Astrocyte (in vitro differentiated cells and primary cell): Measurements from ENCODE around the gene ZNF346. TPM values are rescaled to one million over a fixed set of nuclear protein-coding genes. Genes with fewer than 3 reads are reported as not detected.

ENCODE experiments used
- DNase-seq: peaks from one replicate; pipeline ENCODE4 v3.0.0-alpha.2; 2010; ENCODE audit warnings: low read depth
- FAIRE-seq: peaks from 2 replicates; lab custom pipeline; 2011; peaks lifted over from hg19 to GRCh38; lab: Jason Lieb, UNC
- H2AFZ ChIP-seq: 2 replicates; pipeline ENCODE4 v1.6.0; 2012; ENCODE audit warnings: low read depth, low read length, inconsistent platforms
- H3K27ac ChIP-seq: 2 replicates; pipeline ENCODE4 v1.5.1; 2011; ENCODE audit warnings: low read depth, low read length, inconsistent platforms
- H3K27me3 ChIP-seq: 2 replicates; pipeline ENCODE4 v1.6.0; 2011; ENCODE audit warnings: low read length, inconsistent platforms; ENCODE audit not compliant: insufficient read depth
- H3K36me3 ChIP-seq: 2 replicates; pipeline ENCODE4 v1.5.1; 2011; ENCODE audit warnings: low read length, inconsistent platforms; ENCODE audit not compliant: insufficient read depth
- H3K4me1 ChIP-seq: 2 replicates; pipeline ENCODE4 v1.5.1; 2011; ENCODE audit warnings: low read length, inconsistent platforms; ENCODE audit not compliant: insufficient read depth
- H3K4me2 ChIP-seq: 2 replicates; pipeline ENCODE4 v1.6.0; 2012; ENCODE audit warnings: low read length, inconsistent platforms
- H3K4me3 ChIP-seq: 2 replicates; pipeline ENCODE4 v1.5.1; 2011; ENCODE audit warnings: low read depth, mild to moderate bottlenecking, low read length, inconsistent platforms; ENCODE audit not compliant: insufficient read depth
- H3K79me2 ChIP-seq: 2 replicates; pipeline ENCODE4 v1.6.0; 2012; ENCODE audit warnings: mild to moderate bottlenecking, low read length, inconsistent platforms; ENCODE audit not compliant: insufficient read depth
- H3K9ac ChIP-seq: 2 replicates; pipeline ENCODE4 v1.6.0; 2012; ENCODE audit warnings: mild to moderate bottlenecking, low read length, inconsistent platforms
- H3K9me3 ChIP-seq: 2 replicates; pipeline ENCODE4 v1.5.1; 2012; ENCODE audit warnings: low read depth, mild to moderate bottlenecking, low read length, inconsistent platforms; ENCODE audit not compliant: insufficient read depth
- H4K20me1 ChIP-seq: 2 replicates; pipeline ENCODE4 v1.6.0; 2012; ENCODE audit warnings: low read length, inconsistent platforms; ENCODE audit not compliant: insufficient read depth
- H3K27ac Mint-ChIP-seq: one replicate; pipeline ENCODE4 v1.8.0; 2021; ENCODE audit warnings: mild to moderate bottlenecking, mixed read lengths; ENCODE audit not compliant: unreplicated experiment
- H3K27me3 Mint-ChIP-seq: one replicate; pipeline ENCODE4 v1.8.0; 2021; ENCODE audit warnings: low read depth, mixed read lengths; ENCODE audit not compliant: unreplicated experiment
- H3K36me3 Mint-ChIP-seq: one replicate; pipeline ENCODE4 v1.8.0; 2021; ENCODE audit warnings: low read depth, mixed read lengths; ENCODE audit not compliant: unreplicated experiment
- H3K4me1 Mint-ChIP-seq: one replicate; pipeline ENCODE4 v1.8.0; 2021; ENCODE audit warnings: low read depth, mixed read lengths; ENCODE audit not compliant: unreplicated experiment
- H3K4me3 Mint-ChIP-seq: one replicate; pipeline ENCODE4 v1.8.0; 2021; ENCODE audit warnings: mild to moderate bottlenecking, moderate library complexity, mixed read lengths; ENCODE audit not compliant: unreplicated experiment
- H3K9me3 Mint-ChIP-seq: one replicate; pipeline ENCODE4 v1.8.0; 2021; ENCODE audit warnings: mild to moderate bottlenecking, mixed read lengths; ENCODE audit not compliant: unreplicated experiment
- EZH2 ChIP-seq: IDR thresholded peaks from 2 replicates; pipeline ENCODE4 v1.6.1; 2012; ENCODE audit warnings: mild to moderate bottlenecking, low read length, inconsistent platforms; ENCODE audit not compliant: insufficient read depth
- total RNA-seq: library from RNA; stranded (reverse); gene quantifications from 2 replicates; pipeline ENCODE4 v1.2.1, GENCODE V29; 2021
- TF ChIP-seq, protein P1 (sequence below): IDR thresholded peaks from 2 replicates; pipeline ENCODE4 v1.5.1; 2011; ENCODE audit warnings: low read depth, mild to moderate bottlenecking, inconsistent platforms, low read length, moderate library complexity; ENCODE audit not compliant: insufficient read depth

ZNF346 gene
- total RNA-seq, 1 donor from 2014 or later, result 13.8 TPM

DNA sequence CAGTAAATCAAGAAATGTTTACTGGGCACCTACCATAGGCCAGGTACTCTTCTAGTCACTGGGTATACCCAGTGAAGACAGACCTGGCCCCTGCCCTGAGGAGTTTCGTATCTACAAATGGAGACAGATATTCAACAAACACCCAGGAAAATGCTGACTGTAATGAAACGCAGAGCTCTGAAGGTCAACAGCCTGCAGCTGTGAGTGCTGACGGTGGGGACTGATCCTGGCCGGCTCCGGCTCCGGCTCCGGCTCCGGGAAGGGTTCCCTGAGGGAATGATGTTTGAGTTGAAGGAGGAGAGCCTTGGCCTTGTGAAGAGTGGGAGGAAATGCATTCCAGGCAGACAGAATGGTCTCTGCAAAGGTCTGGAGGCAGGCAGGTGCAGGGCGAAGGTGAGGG is 87.3 kb downstream of the ZNF346 start:
- Mint-ChIP-seq H3K27me3 (peaks cover 33% of the 10 kb centered on the region), H3K36me3 (no peaks in the 10 kb centered on the region), H3K9me3 (no peaks in the 10 kb centered on the region), H3K27ac (no peak overlapping the region), H3K4me1 (no peaks in the 10 kb centered on the region), H3K4me3 (peak overlapping the region; percentile 37)
- H3K36me3 ChIP-seq, result no peaks in the 10 kb centered on the region
- H3K27me3 ChIP-seq, result no peaks in the 10 kb centered on the region
- peaks cover 6% of the 10 kb centered on the region for H4K20me1 ChIP-seq
- DNase-seq (no peak), FAIRE-seq (no peak)
- no peak overlapping the region for H3K9ac ChIP-seq
- no peak for TF ChIP-seq EZH2
- TF ChIP-seq, protein P1, sequence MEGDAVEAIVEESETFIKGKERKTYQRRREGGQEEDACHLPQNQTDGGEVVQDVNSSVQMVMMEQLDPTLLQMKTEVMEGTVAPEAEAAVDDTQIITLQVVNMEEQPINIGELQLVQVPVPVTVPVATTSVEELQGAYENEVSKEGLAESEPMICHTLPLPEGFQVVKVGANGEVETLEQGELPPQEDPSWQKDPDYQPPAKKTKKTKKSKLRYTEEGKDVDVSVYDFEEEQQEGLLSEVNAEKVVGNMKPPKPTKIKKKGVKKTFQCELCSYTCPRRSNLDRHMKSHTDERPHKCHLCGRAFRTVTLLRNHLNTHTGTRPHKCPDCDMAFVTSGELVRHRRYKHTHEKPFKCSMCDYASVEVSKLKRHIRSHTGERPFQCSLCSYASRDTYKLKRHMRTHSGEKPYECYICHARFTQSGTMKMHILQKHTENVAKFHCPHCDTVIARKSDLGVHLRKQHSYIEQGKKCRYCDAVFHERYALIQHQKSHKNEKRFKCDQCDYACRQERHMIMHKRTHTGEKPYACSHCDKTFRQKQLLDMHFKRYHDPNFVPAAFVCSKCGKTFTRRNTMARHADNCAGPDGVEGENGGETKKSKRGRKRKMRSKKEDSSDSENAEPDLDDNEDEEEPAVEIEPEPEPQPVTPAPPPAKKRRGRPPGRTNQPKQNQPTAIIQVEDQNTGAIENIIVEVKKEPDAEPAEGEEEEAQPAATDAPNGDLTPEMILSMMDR, result no peak
- H2AFZ ChIP-seq, result no peak overlapping the region
- H3K4me3 ChIP-seq, result no peak overlapping the region
- H3K9me3 ChIP-seq, result no peaks in the 10 kb centered on the region
- H3K27ac ChIP-seq, result no peak overlapping the region
- no peaks in the 10 kb centered on the region for H3K79me2 ChIP-seq
- H3K4me2 ChIP-seq, result no peak overlapping the region
- no peaks in the 10 kb centered on the region for H3K4me1 ChIP-seq

DNA sequence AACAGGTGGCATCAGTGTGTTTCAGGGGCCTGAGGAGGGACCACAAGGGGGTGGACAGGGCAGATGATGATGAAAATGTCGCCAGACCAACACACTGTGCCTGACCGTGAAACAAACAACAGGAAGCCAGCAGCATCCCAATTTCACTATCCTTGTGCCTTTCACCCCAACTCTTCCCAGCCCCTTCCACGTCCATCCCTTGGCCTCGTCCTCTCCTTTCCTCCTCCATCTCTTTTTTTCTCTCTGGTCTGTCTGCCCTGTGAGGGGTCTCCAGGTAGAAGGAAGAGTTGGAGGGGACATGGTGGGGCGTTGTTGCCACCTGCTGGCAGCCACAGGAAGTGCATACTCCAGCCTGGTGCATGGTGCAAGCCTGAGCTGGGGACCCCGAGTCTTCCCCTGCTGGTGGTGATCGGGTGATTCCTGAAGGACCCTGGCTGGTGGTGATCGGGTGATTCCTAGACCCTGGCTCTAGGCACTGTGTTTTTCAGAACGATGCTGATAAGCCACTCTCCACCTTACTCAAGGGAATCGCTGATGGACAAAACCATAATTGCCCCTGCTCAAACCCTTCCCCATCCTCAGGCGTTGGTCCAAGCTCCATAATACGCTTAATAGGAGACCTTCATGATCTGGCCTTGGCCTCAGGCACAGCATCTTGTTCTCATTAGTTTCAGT is 89.4 kb downstream of the ZNF346 start:
- peaks cover 4% of the 10 kb centered on the region for H3K4me1 ChIP-seq
- no peaks in the 10 kb centered on the region for H3K79me2 ChIP-seq
- FAIRE-seq, result no peak
- TF ChIP-seq, protein P1, result peak; percentile 93
- TF ChIP-seq EZH2, result no peak
- DNase-seq, result no peak
- H4K20me1 ChIP-seq, result peaks cover 6% of the 10 kb centered on the region
- H2AFZ ChIP-seq, result no peak overlapping the region
- H3K27me3 ChIP-seq, result no peaks in the 10 kb centered on the region
- Mint-ChIP-seq H3K4me1 (no peaks in the 10 kb centered on the region), H3K27me3 (peaks cover 29% of the 10 kb centered on the region), H3K36me3 (peaks cover 1% of the 10 kb centered on the region), H3K9me3 (no peaks in the 10 kb centered on the region), H3K4me3 (no peak overlapping the region), H3K27ac (no peak overlapping the region)
- no peaks in the 10 kb centered on the region for H3K36me3 ChIP-seq
- no peak overlapping the region for H3K9ac ChIP-seq
- H3K4me2 ChIP-seq, result no peak overlapping the region
- no peak overlapping the region for H3K27ac ChIP-seq
- H3K9me3 ChIP-seq, result no peaks in the 10 kb centered on the region
- H3K4me3 ChIP-seq, result no peak overlapping the region

DNA sequence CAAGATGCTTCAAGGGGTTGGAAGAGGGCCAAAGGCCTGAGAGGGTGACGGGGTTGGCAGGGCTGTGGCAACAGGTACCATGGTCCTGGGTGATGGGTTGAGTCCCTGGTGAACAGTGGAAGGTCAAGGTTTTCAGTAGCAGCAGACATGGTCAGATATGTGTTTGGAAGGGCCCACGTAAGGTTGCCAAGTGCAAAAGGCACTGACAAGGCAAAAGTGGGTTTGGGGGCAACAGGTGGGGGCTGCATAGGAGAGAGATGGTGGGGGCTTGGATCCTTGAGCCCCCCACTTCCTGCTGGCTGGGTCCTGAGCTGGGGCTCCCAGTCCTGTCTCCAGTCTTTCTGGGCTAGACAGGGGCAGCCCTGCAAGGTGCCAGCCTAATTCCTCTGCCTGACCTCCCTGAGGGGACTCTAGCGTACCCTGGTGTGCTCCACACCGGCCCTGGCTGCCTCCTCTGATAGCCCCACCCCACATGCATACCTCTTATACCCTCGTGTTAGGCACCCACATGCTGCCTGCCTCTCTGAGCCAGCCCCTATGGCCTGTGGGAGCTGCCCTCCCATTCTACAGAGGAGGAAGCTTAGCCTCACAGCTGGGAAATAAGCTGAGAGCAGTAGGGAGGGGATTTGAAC is 90.2 kb downstream of the ZNF346 start:
- H2AFZ ChIP-seq, result no peak overlapping the region
- Mint-ChIP-seq H3K4me1 (no peaks in the 10 kb centered on the region), H3K27ac (no peak overlapping the region), H3K36me3 (peaks cover 1% of the 10 kb centered on the region), H3K9me3 (no peaks in the 10 kb centered on the region), H3K27me3 (peaks cover 24% of the 10 kb centered on the region), H3K4me3 (no peak overlapping the region)
- no peaks in the 10 kb centered on the region for H3K27me3 ChIP-seq
- DNase-seq (no peak), FAIRE-seq (no peak)
- no peaks in the 10 kb centered on the region for H3K36me3 ChIP-seq
- H3K79me2 ChIP-seq, result no peaks in the 10 kb centered on the region
- no peak overlapping the region for H3K27ac ChIP-seq
- peaks cover 6% of the 10 kb centered on the region for H4K20me1 ChIP-seq
- no peak overlapping the region for H3K9ac ChIP-seq
- TF ChIP-seq, protein P1, result no peak
- TF ChIP-seq EZH2, result no peak
- H3K9me3 ChIP-seq, result no peaks in the 10 kb centered on the region
- no peak overlapping the region for H3K4me3 ChIP-seq
- H3K4me2 ChIP-seq, result no peak overlapping the region
- peaks cover 4% of the 10 kb centered on the region for H3K4me1 ChIP-seq
